ENCODE measurements around the gene TMEM120B. TPM values are rescaled to one million over a fixed set of nuclear protein-coding genes. Genes with fewer than 3 reads are reported as not detected.

Gene TMEM120B
- total RNA-seq, 1 donor from 2014 or later = 10.3 TPM

- Mint-ChIP-seq H3K4me3 (ENCODE audit: unreplicated experiment) (no peak overlapping the region), H3K27ac (ENCODE audit: unreplicated experiment) (no peak overlapping the region), H3K4me1 (ENCODE audit: unreplicated experiment) (peaks cover 17% of the 10 kb centered on the region), H3K9me3 (ENCODE audit: unreplicated experiment) (no peaks in the 10 kb centered on the region), H3K27me3 (ENCODE audit: unreplicated experiment) (peaks cover 5% of the 10 kb centered on the region), H3K36me3 (ENCODE audit: low read depth, unreplicated experiment) (peaks cover 30% of the 10 kb centered on the region)
- no peak for DNase-seq (ENCODE audit: low spot score)
- no peak for TF ChIP-seq CTCF (IDR thresholded peaks at IDR 0.05; ENCODE audit: unreplicated experiment)
Measured at GRCh38 chr12:121814429-121815119, 102.0 kb downstream of the TMEM120B start.

GRCh38 chr12:121815263-121815662 is 102.7 kb downstream of the TMEM120B start:
- DNase-seq (ENCODE audit: low spot score) = no peak
- H3K9me3 Mint-ChIP-seq (ENCODE audit: unreplicated experiment) = no peaks in the 10 kb centered on the region
- no peak overlapping the region for H3K4me3 Mint-ChIP-seq (ENCODE audit: unreplicated experiment)
- TF ChIP-seq CTCF (IDR thresholded peaks at IDR 0.05; ENCODE audit: unreplicated experiment) = no peak
- H3K4me1 Mint-ChIP-seq (ENCODE audit: unreplicated experiment) = peaks cover 17% of the 10 kb centered on the region
- H3K27me3 Mint-ChIP-seq (ENCODE audit: unreplicated experiment) = peaks cover 5% of the 10 kb centered on the region
- peaks cover 29% of the 10 kb centered on the region for H3K36me3 Mint-ChIP-seq (ENCODE audit: low read depth, unreplicated experiment)
- H3K27ac Mint-ChIP-seq (ENCODE audit: unreplicated experiment) = no peak overlapping the region

- peaks cover 33% of the 10 kb centered on the region for H3K36me3 Mint-ChIP-seq (ENCODE audit: low read depth, unreplicated experiment)
- DNase-seq (ENCODE audit: low spot score) = no peak
- no peak for TF ChIP-seq CTCF (IDR thresholded peaks at IDR 0.05; ENCODE audit: unreplicated experiment)
- H3K4me3 Mint-ChIP-seq (ENCODE audit: unreplicated experiment) = no peak overlapping the region
- H3K4me1 Mint-ChIP-seq (ENCODE audit: unreplicated experiment) = peaks cover 13% of the 10 kb centered on the region
- H3K27me3 Mint-ChIP-seq (ENCODE audit: unreplicated experiment) = peaks cover 5% of the 10 kb centered on the region
- H3K9me3 Mint-ChIP-seq (ENCODE audit: unreplicated experiment) = no peaks in the 10 kb centered on the region
- no peak overlapping the region for H3K27ac Mint-ChIP-seq (ENCODE audit: unreplicated experiment)
Measured at GRCh38 chr12:121816925-121817647, 104.5 kb downstream of the TMEM120B start.

GRCh38 chr12:121817648-121818043 is 105.1 kb downstream of the TMEM120B start:
- Mint-ChIP-seq H3K9me3 (ENCODE audit: unreplicated experiment) (no peaks in the 10 kb centered on the region), H3K4me3 (ENCODE audit: unreplicated experiment) (no peak overlapping the region), H3K36me3 (ENCODE audit: low read depth, unreplicated experiment) (peaks cover 33% of the 10 kb centered on the region), H3K27ac (ENCODE audit: unreplicated experiment) (no peak overlapping the region), H3K4me1 (ENCODE audit: unreplicated experiment) (peaks cover 11% of the 10 kb centered on the region), H3K27me3 (ENCODE audit: unreplicated experiment) (peaks cover 5% of the 10 kb centered on the region)
- no peak for DNase-seq (ENCODE audit: low spot score)
- TF ChIP-seq CTCF (IDR thresholded peaks at IDR 0.05; ENCODE audit: unreplicated experiment) = no peak

Measured in endothelial cell (in vitro differentiated cells).